Measurements from ENCODE around the gene RAB35. TPM values are rescaled to one million over a fixed set of nuclear protein-coding genes. Genes with fewer than 3 reads are reported as not detected.

The RAB35 gene
- total RNA-seq, 1 experiment from 2014 or later = 57.9 TPM

DNA sequence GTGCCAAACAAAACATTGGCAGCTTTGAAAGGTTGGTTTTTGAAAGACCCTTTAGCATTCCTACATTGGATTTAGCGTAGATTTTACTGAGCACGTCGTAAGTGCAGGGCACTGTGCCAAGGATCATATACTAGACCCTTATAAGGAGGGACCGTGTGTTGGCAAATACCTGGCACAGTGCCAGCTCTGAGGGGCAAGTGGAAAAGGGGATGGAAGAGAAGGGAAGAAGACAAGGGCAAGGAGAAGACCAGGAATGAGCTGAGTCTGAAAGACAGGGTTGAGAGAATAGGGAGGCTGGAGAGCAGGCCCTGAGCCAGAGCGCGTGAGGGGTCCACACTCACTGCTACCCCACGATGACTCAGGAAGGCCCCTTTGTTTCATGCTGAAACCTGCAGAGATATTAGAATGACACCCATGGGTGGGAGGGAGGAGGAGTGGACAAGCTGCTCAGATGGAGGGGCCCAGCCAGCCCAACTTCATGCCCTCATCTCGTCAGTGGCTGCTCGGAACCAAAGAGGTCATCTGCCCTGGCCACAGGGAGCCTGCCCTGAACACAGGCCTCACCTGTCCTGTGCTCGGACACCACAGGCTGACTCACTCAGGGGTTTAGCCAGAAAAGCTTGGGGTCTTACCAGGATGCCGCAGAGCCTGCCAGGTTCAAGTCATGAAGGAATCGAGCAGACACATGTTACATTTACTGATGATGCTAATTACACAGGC, 25.0 kb downstream of the RAB35 start:
- H3K36me3 ChIP-seq (ENCODE audit: insufficient read depth, low read length, poor library complexity, severe bottlenecking) = no peaks in the 10 kb centered on the region
- ChIA-PET CTCF (no interaction called here), POLR2A (ENCODE audit: low non-redundant PET) (no interaction called here)
- DNase-seq (ENCODE audit: low spot score) = peak; percentile 46
- intact Hi-C loops (cut with micrococcal nuclease; ENCODE audit: unreplicated experiment) = no loop called here
- H3K9me3 ChIP-seq (ENCODE audit: low read depth, low read length, poor library complexity, severe bottlenecking) = no peaks in the 10 kb centered on the region
- H3K4me1 ChIP-seq (ENCODE audit: insufficient read depth, low read length, poor library complexity, severe bottlenecking) = peaks cover 30% of the 10 kb centered on the region
- no peak overlapping the region for H3K27ac ChIP-seq (ENCODE audit: low read depth, low read length, poor library complexity, severe bottlenecking)
- no TSS peak for BruUV-seq (replicated peaks)
- no peaks in the 10 kb centered on the region for H3K27me3 ChIP-seq (replicated peaks; ENCODE audit: insufficient read depth, low read depth, low read length, poor library complexity)
- TF ChIP-seq, protein P1, sequence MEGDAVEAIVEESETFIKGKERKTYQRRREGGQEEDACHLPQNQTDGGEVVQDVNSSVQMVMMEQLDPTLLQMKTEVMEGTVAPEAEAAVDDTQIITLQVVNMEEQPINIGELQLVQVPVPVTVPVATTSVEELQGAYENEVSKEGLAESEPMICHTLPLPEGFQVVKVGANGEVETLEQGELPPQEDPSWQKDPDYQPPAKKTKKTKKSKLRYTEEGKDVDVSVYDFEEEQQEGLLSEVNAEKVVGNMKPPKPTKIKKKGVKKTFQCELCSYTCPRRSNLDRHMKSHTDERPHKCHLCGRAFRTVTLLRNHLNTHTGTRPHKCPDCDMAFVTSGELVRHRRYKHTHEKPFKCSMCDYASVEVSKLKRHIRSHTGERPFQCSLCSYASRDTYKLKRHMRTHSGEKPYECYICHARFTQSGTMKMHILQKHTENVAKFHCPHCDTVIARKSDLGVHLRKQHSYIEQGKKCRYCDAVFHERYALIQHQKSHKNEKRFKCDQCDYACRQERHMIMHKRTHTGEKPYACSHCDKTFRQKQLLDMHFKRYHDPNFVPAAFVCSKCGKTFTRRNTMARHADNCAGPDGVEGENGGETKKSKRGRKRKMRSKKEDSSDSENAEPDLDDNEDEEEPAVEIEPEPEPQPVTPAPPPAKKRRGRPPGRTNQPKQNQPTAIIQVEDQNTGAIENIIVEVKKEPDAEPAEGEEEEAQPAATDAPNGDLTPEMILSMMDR (conservative IDR thresholded peaks at IDR 0.05; ENCODE audit: low read depth, low read length) = no peak
- no peak for TF ChIP-seq EZH2 (IDR thresholded peaks at IDR 0.05; ENCODE audit: borderline replicate concordance, low read depth, low read length, poor library complexity, severe bottlenecking)
- H3K4me3 ChIP-seq (ENCODE audit: low read depth, low read length, poor library complexity, severe bottlenecking) = no peak overlapping the region

DNA sequence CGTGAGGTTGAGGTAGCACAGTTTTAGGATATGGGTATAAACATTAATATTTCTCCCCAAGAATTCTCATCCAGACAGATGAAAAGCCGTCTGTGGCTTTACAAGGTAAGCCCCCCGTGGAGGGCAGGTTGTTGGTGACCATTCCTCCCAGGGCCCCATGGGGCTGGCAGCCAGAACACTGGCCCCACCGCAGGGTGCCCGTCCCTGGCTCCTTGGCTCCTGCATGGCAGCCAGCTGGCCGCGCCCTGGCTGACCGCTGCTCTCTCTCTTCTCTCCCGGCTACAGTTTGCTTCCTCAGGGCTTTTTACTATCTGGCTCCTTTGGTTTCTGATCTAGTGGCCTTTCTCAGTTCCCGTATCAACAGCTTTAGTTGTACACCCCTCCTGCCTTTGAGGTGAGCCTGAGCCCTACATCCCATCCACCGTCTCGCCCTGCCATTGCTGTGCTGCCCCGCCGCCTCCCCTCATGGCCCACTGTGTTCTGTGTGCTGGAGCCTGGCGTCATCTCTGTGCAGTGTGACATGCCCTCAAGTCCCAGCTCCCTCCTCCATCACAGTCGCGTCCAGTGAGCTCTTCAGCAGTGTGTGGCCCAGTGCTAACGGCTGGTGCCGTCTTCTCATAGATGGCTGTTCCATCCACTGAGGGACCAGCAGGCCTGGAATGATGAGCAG, 25.8 kb downstream of the RAB35 start:
- no peak for DNase-seq (ENCODE audit: low spot score)
- Histone ChIP-seq H3K4me1 (ENCODE audit: insufficient read depth, low read length, poor library complexity, severe bottlenecking) (peaks cover 35% of the 10 kb centered on the region), H3K27me3 (replicated peaks; ENCODE audit: insufficient read depth, low read depth, low read length, poor library complexity) (no peaks in the 10 kb centered on the region), H3K9me3 (ENCODE audit: low read depth, low read length, poor library complexity, severe bottlenecking) (no peaks in the 10 kb centered on the region), H3K27ac (ENCODE audit: low read depth, low read length, poor library complexity, severe bottlenecking) (peak overlapping the region; percentile 24), H3K4me3 (ENCODE audit: low read depth, low read length, poor library complexity, severe bottlenecking) (no peak overlapping the region), H3K36me3 (ENCODE audit: insufficient read depth, low read length, poor library complexity, severe bottlenecking) (no peaks in the 10 kb centered on the region)
- ChIA-PET POLR2A (ENCODE audit: low non-redundant PET) (no interaction called here), CTCF (no interaction called here)
- TF ChIP-seq, protein P1 (conservative IDR thresholded peaks at IDR 0.05; ENCODE audit: low read depth, low read length) = no peak
- no peak for TF ChIP-seq EZH2 (IDR thresholded peaks at IDR 0.05; ENCODE audit: borderline replicate concordance, low read depth, low read length, poor library complexity, severe bottlenecking)
- intact Hi-C loops (cut with micrococcal nuclease; ENCODE audit: unreplicated experiment) = no loop called here
- no TSS peak for BruUV-seq (replicated peaks)

DNA sequence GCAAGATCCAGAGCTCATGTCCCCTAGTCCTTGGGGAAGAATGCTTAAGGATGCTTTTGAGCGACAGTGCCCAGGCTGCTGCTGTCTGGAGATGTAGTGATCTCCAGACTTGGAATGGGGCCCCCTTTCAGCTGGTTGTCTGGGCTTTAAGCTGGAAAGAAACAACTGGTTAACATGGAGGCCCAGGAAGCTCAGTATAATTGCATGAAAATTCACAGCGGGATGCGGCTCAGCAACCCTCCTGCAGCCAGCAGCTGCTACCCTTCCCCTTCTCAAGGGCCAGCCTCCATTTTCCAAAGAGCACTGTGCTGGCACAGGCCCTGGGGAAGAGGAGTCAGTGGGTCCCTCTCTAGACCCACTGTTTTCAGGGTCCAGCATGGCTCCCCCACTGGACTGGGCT, 26.3 kb downstream of the RAB35 start:
- Histone ChIP-seq H3K9me3 (ENCODE audit: low read depth, low read length, poor library complexity, severe bottlenecking) (no peaks in the 10 kb centered on the region), H3K4me1 (ENCODE audit: insufficient read depth, low read length, poor library complexity, severe bottlenecking) (peaks cover 35% of the 10 kb centered on the region), H3K27me3 (replicated peaks; ENCODE audit: insufficient read depth, low read depth, low read length, poor library complexity) (no peaks in the 10 kb centered on the region), H3K27ac (ENCODE audit: low read depth, low read length, poor library complexity, severe bottlenecking) (peak overlapping the region; percentile 24), H3K4me3 (ENCODE audit: low read depth, low read length, poor library complexity, severe bottlenecking) (no peak overlapping the region), H3K36me3 (ENCODE audit: insufficient read depth, low read length, poor library complexity, severe bottlenecking) (no peaks in the 10 kb centered on the region)
- ChIA-PET POLR2A (ENCODE audit: low non-redundant PET) (no interaction called here), CTCF (no interaction called here)
- BruUV-seq (replicated peaks) = no TSS peak
- intact Hi-C loops (cut with micrococcal nuclease; ENCODE audit: unreplicated experiment) = no loop called here
- DNase-seq (ENCODE audit: low spot score) = peak; percentile 66
- TF ChIP-seq, protein P1 (conservative IDR thresholded peaks at IDR 0.05; ENCODE audit: low read depth, low read length) = no peak
- no peak for TF ChIP-seq EZH2 (IDR thresholded peaks at IDR 0.05; ENCODE audit: borderline replicate concordance, low read depth, low read length, poor library complexity, severe bottlenecking)

All from A673 (cell line).